Mesenteric fat pad (tissue), 1 donor: ENCODE measurements around the gene RMI2. TPM values are rescaled to one million over a fixed set of nuclear protein-coding genes. Genes with fewer than 3 reads are reported as not detected.

ENCODE experiments used
- DNase-seq: peaks from one replicate; pipeline ENCODE4 v3.0.0-alpha.2; 2020; ENCODE audit warnings: low spot score
- total RNA-seq: library from RNA; stranded (reverse); fragmentation: NEBNext Ultra II Directional; extraction: Animal tissue kit (Norgen Biotek cat#: 25700); gene quantifications from one replicate; pipeline ENCODE4 v1.2.1, GENCODE V29; 2021
- donor health status: DM: yes; HTN: yes; CAD: no.

The RMI2 gene
- total RNA-seq, 1 donor from 2014 or later, result 0.45 TPM

GRCh38 chr16:11309895-11310633 lies 35.2 kb upstream of the RMI2 start:
- DNase-seq, result no peak

- no peak for DNase-seq
Measured at GRCh38 chr16:11310634-11310977, 34.7 kb upstream of the RMI2 start.

- no peak for DNase-seq
Measured at GRCh38 chr16:11310997-11311561, 34.2 kb upstream of the RMI2 start.

GRCh38 chr16:11312718-11313492 lies 32.4 kb upstream of the RMI2 start:
- no peak for DNase-seq

- DNase-seq, result no peak
Measured at GRCh38 chr16:11313493-11314308, 31.6 kb upstream of the RMI2 start.

- DNase-seq, result no peak
Measured at GRCh38 chr16:11314309-11314894, 30.9 kb upstream of the RMI2 start.

- no peak for DNase-seq
Measured at GRCh38 chr16:11315510-11315909, 29.7 kb upstream of the RMI2 start.

- no peak for DNase-seq
Measured at GRCh38 chr16:11316331-11317015, 28.8 kb upstream of the RMI2 start.

- no peak for DNase-seq
Measured at GRCh38 chr16:11318817-11319216, 26.4 kb upstream of the RMI2 start.

- no peak for DNase-seq
Measured at GRCh38 chr16:11319529-11320146, 25.6 kb upstream of the RMI2 start.

- DNase-seq, result no peak
Measured at GRCh38 chr16:11320170-11320569, 25.1 kb upstream of the RMI2 start.

GRCh38 chr16:11321662-11322061 lies 23.6 kb upstream of the RMI2 start:
- no peak for DNase-seq

- no peak for DNase-seq
Measured at GRCh38 chr16:11322823-11323222, 22.4 kb upstream of the RMI2 start.

- DNase-seq, result no peak
Measured at GRCh38 chr16:11323551-11324336, 21.5 kb upstream of the RMI2 start.

GRCh38 chr16:11325404-11326083 lies 19.7 kb upstream of the RMI2 start:
- no peak for DNase-seq

GRCh38 chr16:11326084-11326736 lies 19.0 kb upstream of the RMI2 start:
- no peak for DNase-seq

GRCh38 chr16:11326737-11327276 lies 18.5 kb upstream of the RMI2 start:
- DNase-seq, result no peak
